Astrocyte of the hippocampus (primary cell): Measurements from ENCODE around the gene CASD1.

Experiments
- DNase-seq: peaks from one replicate; pipeline ENCODE4 v3.0.0; 2011; ENCODE audit warnings: low read depth, low spot score

The CASD1 gene

GRCh38 chr7:94512735-94513564 lies 3.3 kb downstream of the CASD1 start:
- DNase-seq, result no peak

- no peak for DNase-seq
Observed at GRCh38 chr7:94513565-94513860, 3.9 kb downstream of the CASD1 start.

- no peak for DNase-seq
Observed at GRCh38 chr7:94514140-94514889, 4.7 kb downstream of the CASD1 start.

DNA sequence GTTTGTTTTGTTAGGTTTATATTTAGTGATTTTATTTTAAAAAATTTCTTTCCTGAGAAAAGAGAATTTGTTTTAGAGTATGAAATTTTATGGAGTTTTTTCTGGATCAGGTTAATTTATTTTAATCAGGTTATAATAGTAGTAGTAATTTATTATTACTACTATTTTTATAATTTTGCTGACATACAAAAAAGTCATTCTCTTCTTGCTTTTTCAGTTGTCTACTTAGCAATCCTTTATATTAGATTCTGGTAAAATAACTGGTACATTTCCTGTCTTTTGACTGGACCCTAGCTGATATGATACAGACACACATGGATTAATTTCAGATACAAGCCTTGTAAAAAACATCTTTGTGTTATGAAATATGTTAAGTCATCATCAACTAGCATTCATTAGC lies 5.3 kb downstream of the CASD1 start:
- no peak for DNase-seq

- no peak for DNase-seq
Observed at GRCh38 chr7:94525923-94526322, 16.3 kb downstream of the CASD1 start.

- DNase-seq, result peak; percentile 81
Observed at GRCh38 chr7:94529516-94529915, 19.9 kb downstream of the CASD1 start.

DNA sequence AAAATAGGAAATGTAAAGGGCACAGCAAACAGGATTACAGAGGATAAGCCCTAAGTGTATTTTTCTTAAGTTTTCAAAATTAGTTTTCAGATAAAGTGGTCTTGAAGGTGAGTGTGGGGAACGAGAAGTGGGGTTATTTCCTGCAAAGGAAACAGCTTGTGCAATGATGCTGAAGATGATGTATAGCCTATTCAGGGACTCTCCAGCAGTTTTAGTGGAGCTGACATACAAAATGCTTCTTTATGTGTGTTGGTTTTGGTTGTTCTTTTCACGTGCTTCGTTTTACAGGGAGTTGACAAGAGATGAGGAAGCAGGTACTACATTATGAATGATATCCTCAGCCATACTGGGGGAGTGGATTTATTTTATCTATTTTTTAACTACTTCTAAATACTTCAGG lies 20.5 kb downstream of the CASD1 start:
- no peak for DNase-seq

DNA sequence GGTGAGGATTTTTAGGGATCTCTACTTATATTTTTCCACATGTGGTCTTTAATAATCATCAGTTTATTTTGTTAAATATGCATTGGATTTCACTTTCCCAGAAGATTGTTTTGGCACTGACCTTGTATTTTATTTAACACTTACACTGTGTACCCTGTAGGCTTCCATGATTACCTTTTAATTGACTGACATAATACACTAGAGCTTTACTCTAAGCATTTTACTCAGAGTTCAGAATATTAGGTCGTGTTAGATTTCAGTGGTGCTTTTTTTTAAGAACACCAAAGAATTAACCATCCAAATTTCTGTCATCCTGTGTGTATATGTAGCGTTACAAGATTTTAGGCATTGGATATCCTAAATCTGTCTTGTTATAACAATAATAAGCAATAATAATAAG lies 23.1 kb downstream of the CASD1 start:
- DNase-seq, result no peak

- no peak for DNase-seq
Observed at GRCh38 chr7:94540428-94540827, 30.8 kb downstream of the CASD1 start.

- DNase-seq, result no peak
Observed at GRCh38 chr7:94547126-94547525, 37.5 kb downstream of the CASD1 start.

GRCh38 chr7:94556028-94556427 lies 46.4 kb downstream of the CASD1 start:
- no peak for DNase-seq

GRCh38 chr7:94557215-94557614 lies 47.6 kb downstream of the CASD1 start:
- DNase-seq, result no peak

- no peak for DNase-seq
Observed at GRCh38 chr7:94559972-94560371, 50.4 kb downstream of the CASD1 start.

GRCh38 chr7:94561841-94562514 lies 52.4 kb downstream of the CASD1 start:
- peak; percentile 16 for DNase-seq

GRCh38 chr7:94562525-94562924 lies 52.9 kb downstream of the CASD1 start:
- no peak for DNase-seq

DNA sequence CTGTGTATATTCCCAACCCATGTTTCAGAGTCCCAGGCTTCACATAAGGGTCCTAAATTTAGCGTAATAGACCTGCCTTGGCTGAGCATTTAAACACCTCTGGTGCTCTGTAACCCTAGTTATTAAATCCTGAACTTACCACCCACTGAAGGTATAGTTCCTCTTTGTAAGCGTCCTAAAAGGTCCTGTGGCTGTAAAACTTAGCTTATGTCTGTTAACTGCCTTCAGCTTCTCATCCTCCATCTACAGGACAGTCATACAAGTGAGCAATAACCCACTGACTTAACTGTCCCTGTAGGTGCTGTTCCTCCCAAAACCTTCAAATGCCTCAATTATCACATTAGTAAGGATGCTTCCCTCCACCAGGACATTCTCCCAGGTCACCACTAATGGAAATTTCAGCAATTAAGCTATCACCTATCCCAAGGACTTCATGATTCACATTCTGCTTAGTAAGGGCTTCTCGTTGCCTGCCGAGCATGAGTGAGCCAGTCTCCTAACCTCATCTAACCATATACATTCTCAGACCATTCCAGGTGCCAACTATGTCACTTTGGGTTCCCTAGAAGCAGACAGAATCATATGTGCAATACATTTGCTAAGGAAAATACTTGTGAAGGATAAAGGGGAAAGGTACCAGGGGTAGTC lies 55.8 kb downstream of the CASD1 start:
- no peak for DNase-seq

GRCh38 chr7:94567396-94567795 lies 57.8 kb downstream of the CASD1 start:
- DNase-seq, result peak; percentile 6

DNA sequence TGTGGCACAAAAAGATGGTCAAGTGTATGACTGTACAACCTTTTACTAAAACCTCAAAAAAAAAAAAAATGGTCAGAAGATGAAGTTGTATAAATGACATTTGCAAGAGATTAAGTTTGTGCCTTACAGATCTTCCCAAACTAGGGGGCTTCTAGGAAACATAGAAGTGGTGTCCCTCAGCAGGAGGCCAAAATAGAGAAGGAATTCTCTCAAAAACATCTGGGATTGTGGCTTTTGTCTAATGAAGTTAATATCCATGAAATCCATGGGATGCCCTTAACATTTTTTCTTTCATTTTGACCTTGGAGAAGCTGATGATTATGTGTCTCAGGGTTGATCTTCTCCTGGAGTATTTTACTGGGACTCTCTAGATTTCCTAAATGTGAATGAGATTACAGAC lies 62.2 kb downstream of the CASD1 start:
- DNase-seq, result no peak

- DNase-seq, result no peak
Observed at GRCh38 chr7:94575646-94576045, 66.0 kb downstream of the CASD1 start.

DNA sequence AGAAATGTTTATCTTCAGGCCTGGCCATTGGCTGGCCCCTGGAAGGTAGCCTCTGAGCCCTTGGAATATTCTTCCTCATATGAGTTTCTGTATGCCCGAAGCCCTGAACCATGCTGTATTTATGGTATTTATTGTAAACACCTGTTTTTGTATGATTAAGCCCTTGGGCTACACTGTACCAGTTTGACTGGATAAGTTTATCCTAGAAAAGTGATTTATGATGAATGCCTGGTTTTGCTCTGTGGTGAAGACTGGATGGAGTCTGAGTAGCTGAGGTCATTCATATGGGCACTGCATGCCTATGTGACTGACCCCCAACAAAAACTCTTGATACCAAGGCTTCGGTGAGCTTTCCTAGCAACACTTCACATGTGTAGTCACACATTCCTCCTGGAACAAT lies 66.7 kb downstream of the CASD1 start:
- no peak for DNase-seq

- no peak for DNase-seq
Observed at GRCh38 chr7:94577357-94577756, 67.7 kb downstream of the CASD1 start.

GRCh38 chr7:94578614-94579013 lies 69.0 kb downstream of the CASD1 start:
- DNase-seq, result no peak
